DLD1 (cell line): ENCODE measurements around the gene DEFB128.
"Not testable (repeated sequence)": the region's sequence is repeated elsewhere in the genome, so short reads cannot be mapped to it uniquely, and the experiment has no call there.

Experiments
- in situ Hi-C: cut with HindIII; loops from 2 replicates; pipeline ENCODE4 v1.10.0; 2017; ENCODE audit warnings: low sequenced_read_pairs

Gene DEFB128

GRCh38 chr20:189611-190010 is at the start of gene DEFB128:
Gene DEFB128, minus strand, starts transcription at chr20:189711. Its CDS starts 88 bp downstream, at chr20:189623.
- in situ Hi-C loops: no loop called here

GRCh38 chr20:237929-238328 is 48.4 kb upstream of the DEFB128 start:
- in situ Hi-C loops: no loop called here

- in situ Hi-C loops: no loop called here
Observed at GRCh38 chr20:237489-237888, 48.0 kb upstream of the DEFB128 start.

DNA sequence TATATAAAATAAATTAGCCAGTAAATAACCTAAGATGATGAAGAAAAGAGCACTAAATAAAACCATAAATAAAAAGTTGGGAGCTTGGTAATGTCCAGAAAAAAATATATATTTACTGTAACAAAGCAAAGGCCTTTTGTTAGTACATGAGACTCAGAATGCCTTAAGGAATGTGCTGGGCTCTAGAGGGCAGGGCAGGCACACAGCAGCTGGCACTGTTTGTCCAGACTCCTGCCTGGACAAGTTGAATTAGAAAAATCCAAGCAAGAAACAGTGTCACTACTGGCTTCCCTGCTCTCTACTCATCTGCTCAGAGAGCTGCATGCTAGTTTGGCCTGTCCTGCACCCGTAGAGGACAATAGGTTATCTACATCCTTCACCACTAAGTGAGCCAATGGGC is 46.4 kb upstream of the DEFB128 start:
- in situ Hi-C loops: no loop called here

DNA sequence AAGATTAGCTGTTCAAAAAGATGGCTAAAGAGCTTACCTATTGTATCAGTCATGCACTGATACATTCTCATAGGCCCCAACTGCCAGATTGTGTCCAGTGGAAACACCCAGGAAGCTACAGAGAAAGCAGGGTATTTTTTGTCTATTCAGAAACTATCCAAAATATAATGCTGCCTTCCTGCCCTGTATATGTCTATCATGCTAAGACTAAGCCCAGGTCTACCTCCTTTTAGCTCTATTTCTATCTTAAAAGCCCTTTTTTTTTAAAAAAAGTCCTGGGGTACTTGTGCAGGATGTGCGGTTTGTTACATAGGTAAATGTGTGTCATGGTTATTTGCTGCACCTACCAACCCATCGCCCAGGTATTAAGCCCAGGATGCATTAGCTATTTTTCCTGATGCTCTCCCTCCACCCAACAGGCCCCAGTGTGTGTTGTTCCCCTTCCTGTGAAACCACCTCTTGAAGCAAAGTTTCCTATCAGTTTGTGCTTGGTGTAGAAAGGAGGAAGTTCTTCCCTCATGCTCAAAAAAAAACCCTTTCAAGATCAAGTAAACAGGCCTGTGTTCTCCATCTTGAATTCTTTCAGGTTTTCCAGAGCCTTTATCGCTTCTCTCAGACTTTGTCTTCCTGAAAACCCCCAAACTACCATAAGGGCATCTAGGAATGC is 38.1 kb upstream of the DEFB128 start:
- in situ Hi-C loops: no loop called here

DNA sequence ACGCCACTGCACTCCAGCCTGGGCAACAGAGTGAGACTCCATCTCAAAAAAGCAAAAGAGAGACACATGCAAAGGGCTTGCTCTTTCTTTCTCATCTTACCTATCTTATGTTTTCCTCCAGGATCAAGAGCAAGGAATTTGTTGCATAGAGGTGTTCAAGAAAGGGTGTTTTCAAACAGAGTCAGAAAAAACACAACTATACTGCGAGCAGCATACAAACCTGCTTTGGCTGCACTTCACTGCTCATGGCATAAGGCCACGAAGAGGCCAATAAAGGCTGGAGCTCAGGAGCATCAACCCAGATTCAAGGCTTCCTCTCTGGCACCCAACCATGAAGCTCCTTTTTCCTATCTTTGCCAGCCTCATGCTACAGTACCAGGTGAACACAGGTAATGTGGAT is 37.4 kb upstream of the DEFB128 start, which contains the start of gene DEFB129:
TSS of gene DEFB129 (plus strand) at position 301 of the 400 bp plus-strand sequence. CDS start at position 332, 31 bp downstream.
- in situ Hi-C loops: no loop called here

- in situ Hi-C loops: not testable (repeated sequence)
Observed at GRCh38 chr20:225879-226278, 36.4 kb upstream of the DEFB128 start.

DNA sequence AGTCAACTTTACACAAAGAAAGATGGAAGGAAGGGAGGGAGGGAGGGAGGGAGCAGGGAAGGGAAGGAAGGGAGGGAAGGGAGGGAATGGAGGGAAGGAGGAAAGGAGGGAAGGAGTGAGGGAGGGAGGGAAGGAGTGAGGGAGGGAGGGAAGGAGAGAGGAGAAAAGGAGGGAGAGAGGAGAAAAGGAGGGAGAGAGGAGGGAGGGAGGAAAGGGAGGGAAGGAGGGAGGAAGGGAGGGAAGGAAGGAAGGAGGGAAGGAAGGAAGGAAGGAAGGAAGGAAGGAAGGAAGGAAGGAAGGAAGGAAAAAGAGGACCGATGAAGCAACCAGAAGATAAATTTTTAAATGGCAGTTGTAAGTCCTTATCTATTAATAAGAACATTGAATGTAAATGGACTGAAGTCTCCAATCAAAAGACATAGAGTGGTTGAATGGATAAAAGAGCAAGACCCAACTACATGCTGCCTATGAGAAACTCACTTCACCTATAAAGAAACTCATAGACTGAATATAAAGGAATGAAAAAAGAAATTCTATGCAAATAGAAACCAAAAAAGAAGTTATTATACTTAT is 31.8 kb upstream of the DEFB128 start:
- in situ Hi-C loops: no loop called here

DNA sequence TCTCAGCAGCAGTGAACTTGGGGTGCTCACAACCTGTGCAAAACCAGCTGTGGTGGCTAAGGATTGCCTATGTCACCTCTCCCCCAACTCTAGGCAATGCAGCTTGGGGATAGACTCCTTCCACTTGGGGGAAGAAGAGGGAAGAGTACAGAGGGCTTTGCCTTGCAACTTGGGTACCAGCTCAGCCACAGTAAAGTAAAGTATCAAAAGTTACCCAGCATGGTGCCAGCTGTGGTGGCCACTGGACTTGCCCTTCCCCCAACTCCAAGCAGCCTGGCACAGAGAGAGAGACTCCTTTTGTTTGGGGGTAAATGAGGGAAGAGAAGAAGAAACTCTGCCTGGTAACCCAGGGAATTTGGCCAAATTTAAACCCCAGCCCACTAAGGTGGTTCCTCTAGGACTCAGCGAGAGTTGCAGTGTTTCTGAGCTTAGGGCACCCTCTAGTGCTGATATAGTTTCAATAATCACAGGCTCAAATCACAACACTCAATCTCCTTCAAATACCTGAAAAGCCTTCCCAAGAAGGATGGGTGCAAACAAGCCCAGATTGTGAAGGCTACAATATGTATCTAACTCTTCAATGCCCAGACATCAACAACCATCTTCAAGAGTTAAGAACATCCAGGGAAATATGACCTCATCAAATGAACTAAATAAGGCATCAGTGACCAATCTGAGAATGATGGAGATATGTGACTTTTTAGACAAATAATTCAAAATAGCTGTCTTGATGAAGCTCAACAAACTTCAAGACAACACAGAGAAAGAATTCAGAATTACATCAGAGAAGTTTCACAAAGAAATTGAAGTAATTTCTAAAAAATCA is 30.0 kb upstream of the DEFB128 start:
- in situ Hi-C loops: no loop called here

GRCh38 chr20:217266-217665 is 27.8 kb upstream of the DEFB128 start:
- in situ Hi-C loops: no loop called here

DNA sequence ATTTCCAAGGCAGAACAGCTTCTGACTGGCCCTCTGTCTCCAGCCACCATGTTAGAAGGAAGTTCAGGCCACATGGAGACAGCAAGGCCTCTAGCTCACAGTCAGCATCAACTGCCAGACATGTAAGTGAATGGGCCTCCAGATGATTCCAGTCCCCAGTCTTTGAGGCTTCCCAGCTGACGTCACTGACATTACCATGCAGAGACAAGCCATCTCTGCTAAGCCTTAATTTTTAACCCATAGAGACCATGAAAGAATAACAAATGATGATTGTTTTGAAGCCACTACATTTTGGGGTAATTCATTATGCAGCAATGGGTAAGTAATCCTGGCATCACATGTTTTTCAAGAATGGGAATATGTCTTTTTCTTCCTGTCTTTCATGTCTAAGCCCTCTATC is 26.3 kb upstream of the DEFB128 start:
- in situ Hi-C loops: no loop called here

GRCh38 chr20:214383-214782 is 24.9 kb upstream of the DEFB128 start:
- in situ Hi-C loops: no loop called here

GRCh38 chr20:210809-211502 is 21.4 kb upstream of the DEFB128 start:
- in situ Hi-C loops: no loop called here

- in situ Hi-C loops: no loop called here
Observed at GRCh38 chr20:208942-209566, 19.5 kb upstream of the DEFB128 start.

DNA sequence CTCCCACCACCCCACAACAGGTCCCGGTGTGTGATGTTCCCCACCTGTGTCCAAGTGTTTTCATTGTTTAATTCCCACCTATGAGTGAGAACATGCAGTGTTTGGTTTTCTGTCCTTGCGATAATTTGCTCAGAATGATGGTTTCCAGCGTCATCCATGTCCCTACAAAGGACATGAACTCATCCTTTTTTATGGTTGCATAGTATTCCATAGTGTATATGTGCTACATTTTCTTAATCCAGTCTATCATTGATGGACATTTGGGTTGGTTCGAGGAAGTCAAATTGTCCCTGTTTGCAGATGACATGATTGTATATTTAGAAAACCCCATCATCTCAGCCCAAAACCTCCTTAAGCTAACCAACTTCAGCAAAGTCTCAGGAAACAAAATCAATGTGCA is 14.1 kb upstream of the DEFB128 start:
- in situ Hi-C loops: not testable (repeated sequence)

DNA sequence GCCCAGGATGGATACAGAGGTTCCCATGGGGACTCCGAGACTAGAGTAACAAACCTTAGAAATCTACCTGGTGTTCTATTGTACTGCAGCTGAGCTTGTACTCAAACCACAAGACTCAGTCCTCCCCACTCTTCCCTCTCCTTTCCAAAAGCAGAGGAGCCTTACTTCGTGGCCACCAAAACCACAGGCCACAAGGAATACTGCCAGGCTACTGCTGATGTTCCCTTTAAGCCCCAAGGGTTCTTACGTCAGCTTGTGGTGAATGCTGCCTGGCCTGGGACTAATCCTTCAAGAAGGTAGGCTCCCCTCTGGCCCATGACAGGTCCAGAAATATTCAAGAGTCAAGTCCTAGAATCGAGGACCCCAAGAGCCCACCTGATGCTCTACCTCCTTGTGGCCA is 10.5 kb upstream of the DEFB128 start:
- in situ Hi-C loops: no loop called here

GRCh38 chr20:198225-198624 is 8.7 kb upstream of the DEFB128 start:
- in situ Hi-C loops: no loop called here

- in situ Hi-C loops: no loop called here
Observed at GRCh38 chr20:187733-188132, 1.8 kb downstream of the DEFB128 start.

DNA sequence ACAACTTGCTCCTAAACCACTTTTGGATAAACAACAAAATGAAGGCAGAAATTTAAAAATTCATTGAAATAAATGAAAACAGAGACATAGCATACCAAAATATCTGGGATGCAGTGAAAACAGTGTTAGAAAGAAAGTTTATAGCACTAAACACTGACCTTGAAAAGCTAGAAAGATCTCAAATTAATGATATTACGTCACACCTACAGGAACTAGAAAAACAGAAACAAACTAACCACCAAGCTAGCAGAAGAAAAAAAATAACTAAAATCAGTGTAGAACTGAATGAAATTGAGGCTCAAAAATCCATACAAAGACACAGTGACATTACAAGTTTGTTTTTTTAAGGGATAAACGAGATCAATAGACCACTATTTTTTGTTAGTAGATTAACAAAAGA is 5.2 kb downstream of the DEFB128 start:
- in situ Hi-C loops: no loop called here

DNA sequence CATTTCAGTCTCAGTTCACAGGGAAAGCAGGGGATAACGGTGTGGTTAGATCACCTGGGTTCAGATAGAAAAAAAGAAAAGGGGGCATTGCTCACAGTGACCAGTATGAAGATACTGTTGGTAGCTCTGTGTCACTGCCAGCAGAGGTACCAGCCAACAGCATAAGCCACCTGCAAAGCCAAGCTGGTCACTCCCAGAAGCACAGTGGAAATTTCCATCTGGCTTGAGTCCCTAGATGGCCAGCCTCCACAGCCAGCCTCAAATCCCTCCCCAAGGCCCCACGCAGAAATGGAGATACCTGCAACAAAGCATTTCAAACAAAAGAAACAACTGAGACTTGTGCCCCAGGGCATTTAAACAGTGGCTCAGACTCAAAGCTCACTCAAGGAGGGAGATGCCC is 20.6 kb downstream of the DEFB128 start:
- in situ Hi-C loops: no loop called here

DNA sequence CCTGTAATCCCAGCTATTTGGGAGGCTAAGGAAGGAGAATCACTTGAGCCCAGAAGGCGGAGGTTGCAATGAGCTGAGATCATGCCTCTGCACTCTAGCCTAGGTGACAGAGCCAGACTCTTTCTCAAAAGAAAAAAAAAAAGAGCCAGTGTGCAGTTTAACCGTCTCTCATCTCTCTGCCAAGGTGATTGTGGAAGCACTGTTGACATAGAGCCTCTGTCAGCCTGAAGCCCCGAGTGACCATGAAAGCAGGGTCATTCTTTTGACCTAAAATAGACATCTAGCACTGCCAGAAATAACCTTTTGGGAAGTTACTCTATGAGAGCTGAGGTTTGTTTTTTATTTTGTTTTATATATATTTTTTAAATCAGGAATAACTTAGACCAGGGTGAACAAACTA is 24.9 kb downstream of the DEFB128 start:
- in situ Hi-C loops: no loop called here
